Immature natural killer cell (primary cell): ENCODE data around the gene RIMBP3C. TPM values are rescaled to one million over a fixed set of nuclear protein-coding genes. Genes with fewer than 3 reads are reported as not detected.
"Not testable (repeated sequence)": the region's sequence is repeated elsewhere in the genome, so short reads cannot be mapped to it uniquely, and the experiment has no call there.

Experiments
- DNase-seq, 3 donors: peaks; one replicate each; pipeline ENCODE4 v3.0.0; 2022; ENCODE audit warnings: mixed read lengths in 1 of 3
- H3K27ac Mint-ChIP-seq, 6 donors: one replicate each; pipeline ENCODE4 v1.8.0; 2020; ENCODE audit warnings: mixed read lengths in 6 of 6, mild to moderate bottlenecking in 5 of 6, inconsistent platforms in 4 of 6, moderate library complexity in 3 of 6
- H3K27me3 Mint-ChIP-seq, 3 donors: one replicate each; pipeline ENCODE4 v1.8.0; 2020 to 2021; ENCODE audit warnings: low read depth in 3 of 3, mild to moderate bottlenecking in 3 of 3, mixed read lengths in 3 of 3, moderate library complexity in 3 of 3, inconsistent platforms in 1 of 3
- H3K36me3 Mint-ChIP-seq, 3 donors: one replicate each; pipeline ENCODE4 v1.8.0; 2020; ENCODE audit warnings: mixed read lengths in 3 of 3, inconsistent platforms in 2 of 3, mild to moderate bottlenecking in 2 of 3
- H3K4me1 Mint-ChIP-seq, 2 donors: one replicate each; pipeline ENCODE4 v1.8.0; 2020; ENCODE audit warnings: inconsistent platforms in 2 of 2, mild to moderate bottlenecking in 2 of 2, mixed read lengths in 2 of 2, moderate library complexity in 1 of 2
- H3K4me3 Mint-ChIP-seq, 5 donors: one replicate each; pipeline ENCODE4 v1.8.0; 2020; ENCODE audit warnings: mild to moderate bottlenecking in 5 of 5, mixed read lengths in 5 of 5, inconsistent platforms in 3 of 5, moderate library complexity in 3 of 5
- H3K9me3 Mint-ChIP-seq, 6 donors: one replicate each; pipeline ENCODE4 v1.8.0; 2020; ENCODE audit warnings: mild to moderate bottlenecking in 6 of 6, mixed read lengths in 6 of 6, inconsistent platforms in 4 of 6, moderate library complexity in 3 of 6
- polyA plus RNA-seq, 3 donors: library from polyadenylated mRNA; unstranded; fragments of 300-500 nt; fragmentation: Illumina TruSeq; gene quantifications; one replicate each; pipeline ENCODE4 v1.2.3, GENCODE V29; 2021

Gene RIMBP3C
- polyA plus RNA-seq, 3 donors from 2014 or later: 0.16 to 0.53 TPM; not detected in 1

DNA sequence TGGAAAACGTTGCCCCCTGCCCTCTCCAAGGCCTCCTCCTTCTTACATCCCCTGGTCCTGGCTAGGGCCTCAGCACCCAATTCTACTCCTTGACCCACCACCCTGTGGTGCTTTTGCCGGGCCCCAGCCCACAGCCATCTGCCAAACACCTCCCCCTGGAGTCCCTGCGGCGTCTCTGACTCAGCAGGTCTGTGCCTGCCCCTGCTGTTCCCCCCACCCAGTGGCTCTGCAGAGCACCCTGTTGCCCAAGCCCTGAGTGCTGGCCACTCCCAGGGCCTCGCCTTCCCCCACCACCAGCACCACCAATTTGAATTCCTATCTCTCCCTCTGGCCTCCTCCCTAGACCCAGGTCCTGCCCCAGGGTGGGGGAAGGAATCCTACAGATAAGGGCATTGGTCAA is 19.7 kb downstream of the RIMBP3C start:
- H3K9me3 Mint-ChIP-seq, DNase-seq, H3K27ac Mint-ChIP-seq: not testable (repeated sequence)

GRCh38 chr22:21526705-21527500 is 24.4 kb downstream of the RIMBP3C start:
- not testable (repeated sequence) for H3K4me1 Mint-ChIP-seq, H3K27me3 Mint-ChIP-seq, H3K27ac Mint-ChIP-seq, H3K4me3 Mint-ChIP-seq, H3K36me3 Mint-ChIP-seq, DNase-seq, H3K9me3 Mint-ChIP-seq

More for the DNA sequence above, 19.7 kb downstream of the RIMBP3C start:
- H3K27me3 Mint-ChIP-seq, H3K4me1 Mint-ChIP-seq, H3K36me3 Mint-ChIP-seq, H3K4me3 Mint-ChIP-seq: not testable (repeated sequence)

GRCh38 chr22:21516970-21517764 is 34.1 kb downstream of the RIMBP3C start:
- not testable (repeated sequence) for DNase-seq, H3K27me3 Mint-ChIP-seq, H3K4me1 Mint-ChIP-seq, H3K4me3 Mint-ChIP-seq, H3K36me3 Mint-ChIP-seq, H3K27ac Mint-ChIP-seq, H3K9me3 Mint-ChIP-seq

DNA sequence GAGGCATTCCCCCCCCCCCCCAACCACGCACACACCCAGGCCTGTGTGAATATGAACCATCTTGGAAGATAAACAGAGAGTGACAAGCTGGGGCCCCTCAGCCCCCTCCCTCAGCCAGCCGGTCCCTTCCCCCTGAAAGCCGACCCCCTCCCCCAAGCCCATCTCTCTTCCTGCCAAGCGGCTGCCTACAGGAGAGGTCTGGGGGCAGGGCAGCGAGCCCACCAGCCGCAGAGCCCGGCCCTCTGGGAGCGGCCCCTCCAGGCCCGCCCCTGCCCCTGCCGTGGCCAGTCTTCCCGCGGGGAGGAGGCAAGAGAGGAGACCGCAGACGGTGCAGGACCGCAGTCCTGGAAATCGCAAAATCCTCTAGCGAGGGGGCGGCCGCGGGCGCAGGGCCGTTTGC is 34.7 kb downstream of the RIMBP3C start:
- not testable (repeated sequence) for H3K4me1 Mint-ChIP-seq, H3K9me3 Mint-ChIP-seq, H3K4me3 Mint-ChIP-seq, H3K27me3 Mint-ChIP-seq, H3K36me3 Mint-ChIP-seq, H3K27ac Mint-ChIP-seq, DNase-seq

DNA sequence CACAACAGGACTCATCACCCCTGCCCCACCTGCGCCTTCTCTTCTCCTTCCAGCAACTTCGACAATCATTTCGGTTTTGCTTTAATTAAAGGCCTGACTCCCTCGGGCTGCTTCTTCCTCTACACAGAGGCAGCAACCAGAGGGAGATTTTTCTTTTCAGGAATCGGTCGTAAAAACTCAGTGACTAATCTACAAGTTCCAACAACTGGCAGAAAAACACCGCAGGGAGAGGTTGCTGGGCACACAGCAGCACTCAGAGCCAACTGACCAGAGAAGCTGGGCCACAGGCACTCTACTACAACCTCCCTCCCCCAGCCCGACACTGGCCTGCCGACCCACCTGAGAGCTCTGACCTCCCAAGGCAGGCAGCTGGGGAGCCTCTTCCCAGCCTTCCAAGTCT is 36.0 kb downstream of the RIMBP3C start:
- not testable (repeated sequence) for H3K27me3 Mint-ChIP-seq, H3K36me3 Mint-ChIP-seq, H3K9me3 Mint-ChIP-seq, H3K27ac Mint-ChIP-seq, DNase-seq, H3K4me1 Mint-ChIP-seq, H3K4me3 Mint-ChIP-seq

GRCh38 chr22:21514117-21514516 is 37.1 kb downstream of the RIMBP3C start:
- not testable (repeated sequence) for DNase-seq, H3K9me3 Mint-ChIP-seq, H3K27me3 Mint-ChIP-seq, H3K4me3 Mint-ChIP-seq, H3K4me1 Mint-ChIP-seq, H3K36me3 Mint-ChIP-seq, H3K27ac Mint-ChIP-seq

DNA sequence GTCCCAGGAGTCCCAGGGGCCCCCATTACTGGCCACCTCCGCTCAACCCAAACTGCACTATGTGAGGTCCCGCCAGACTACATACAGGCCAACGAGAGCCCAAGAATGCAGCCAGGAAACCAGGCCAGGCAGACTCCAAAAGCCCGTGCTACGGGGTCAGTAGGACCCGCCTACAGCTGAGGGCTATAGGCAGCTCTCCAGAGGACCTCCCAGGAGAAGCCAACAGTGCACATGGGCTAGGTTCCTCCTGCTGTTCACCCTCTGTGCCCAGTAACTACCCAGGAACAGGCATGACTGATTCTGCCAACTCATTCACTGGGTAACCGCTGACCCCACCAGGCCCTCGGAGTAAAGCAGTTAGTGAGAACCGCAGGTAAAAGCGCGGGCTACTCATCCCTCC is 39.2 kb downstream of the RIMBP3C start:
- H3K27me3 Mint-ChIP-seq, H3K27ac Mint-ChIP-seq, H3K4me1 Mint-ChIP-seq, DNase-seq, H3K9me3 Mint-ChIP-seq, H3K4me3 Mint-ChIP-seq, H3K36me3 Mint-ChIP-seq: not testable (repeated sequence)

- H3K4me3 Mint-ChIP-seq, H3K4me1 Mint-ChIP-seq, DNase-seq, H3K27ac Mint-ChIP-seq, H3K36me3 Mint-ChIP-seq, H3K9me3 Mint-ChIP-seq, H3K27me3 Mint-ChIP-seq: not testable (repeated sequence)
Observed at GRCh38 chr22:21510397-21510796, 40.9 kb downstream of the RIMBP3C start.

DNA sequence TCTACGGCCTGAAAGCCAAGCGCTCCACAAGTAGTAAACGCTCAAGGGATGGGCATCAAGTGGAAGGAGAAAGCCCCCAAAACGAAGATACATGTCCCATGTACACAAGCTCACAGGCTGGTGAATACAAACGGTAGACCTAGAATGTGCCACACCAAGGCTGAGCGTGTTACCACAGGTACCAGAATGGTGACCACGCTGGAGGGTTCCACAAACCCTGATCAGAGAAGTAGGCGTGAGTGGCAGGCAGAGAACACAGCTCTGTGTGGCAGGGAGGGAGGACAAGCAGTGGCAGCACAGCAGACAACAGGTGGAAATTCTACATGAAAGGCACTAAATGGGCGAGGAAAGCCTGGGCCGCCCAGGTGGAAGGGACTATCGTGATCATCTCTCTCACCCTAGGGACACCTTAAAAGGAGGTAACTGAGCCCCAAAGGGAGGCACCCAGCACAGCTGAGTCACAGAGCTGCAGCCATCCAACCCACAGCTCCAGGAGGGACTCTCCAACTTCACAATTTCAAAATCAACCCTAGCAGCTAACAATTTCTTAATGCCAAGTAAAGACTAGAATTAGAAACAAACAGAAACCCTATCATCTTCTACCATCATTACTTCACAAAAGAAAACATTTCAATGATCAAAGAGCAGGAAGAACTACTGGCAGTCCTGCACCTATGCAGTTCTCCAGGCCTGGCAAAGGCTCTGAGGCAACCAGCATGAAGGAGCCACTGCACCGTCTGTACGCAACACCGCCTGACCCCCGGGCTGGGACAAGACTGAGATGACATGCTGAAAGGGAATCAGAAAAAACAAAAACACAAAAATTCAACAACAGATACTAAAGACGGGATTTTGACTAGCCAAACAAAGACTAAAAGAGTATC is 51.4 kb downstream of the RIMBP3C start:
- H3K4me3 Mint-ChIP-seq, H3K9me3 Mint-ChIP-seq, DNase-seq, H3K27me3 Mint-ChIP-seq, H3K4me1 Mint-ChIP-seq, H3K27ac Mint-ChIP-seq, H3K36me3 Mint-ChIP-seq: not testable (repeated sequence)

- not testable (repeated sequence) for H3K27ac Mint-ChIP-seq, H3K4me3 Mint-ChIP-seq, H3K36me3 Mint-ChIP-seq, H3K9me3 Mint-ChIP-seq, H3K4me1 Mint-ChIP-seq, DNase-seq, H3K27me3 Mint-ChIP-seq
Observed at GRCh38 chr22:21498489-21498888, 52.8 kb downstream of the RIMBP3C start.

- DNase-seq, H3K27me3 Mint-ChIP-seq, H3K9me3 Mint-ChIP-seq, H3K36me3 Mint-ChIP-seq, H3K4me3 Mint-ChIP-seq, H3K4me1 Mint-ChIP-seq, H3K27ac Mint-ChIP-seq: not testable (repeated sequence)
Observed at GRCh38 chr22:21497984-21498383, 53.3 kb downstream of the RIMBP3C start.
